ENCODE measurements around the gene CSNK1G3. TPM values are rescaled to one million over a fixed set of nuclear protein-coding genes. Genes with fewer than 3 reads are reported as not detected.

Gene CSNK1G3
- total RNA-seq, 1 experiment from 2014 or later = 48.3 TPM

GRCh38 chr5:123594434-123594833 lies 82.5 kb downstream of the CSNK1G3 start:
- H4K5ac ChIP-seq (ENCODE audit: insufficient read length, low read depth, low read length) = no peak overlapping the region
- no peak overlapping the region for H4K8ac ChIP-seq (replicated peaks; ENCODE audit: insufficient read length, low read depth, low read length)
- DNase-seq = no peak
- no peak overlapping the region for H3K27ac ChIP-seq (ENCODE audit: insufficient read length, low read depth, low read length)
- H3K4me3 Mint-ChIP-seq = no peak overlapping the region
- H2BK15ac ChIP-seq (ENCODE audit: low read depth, low read length) = no peak overlapping the region
- no peak overlapping the region for H2BK120ac ChIP-seq (ENCODE audit: low read depth, low read length, poor library complexity, severe bottlenecking)
- no peak overlapping the region for H3K27ac Mint-ChIP-seq
- no peak overlapping the region for H3K9ac ChIP-seq (ENCODE audit: extremely low read depth, insufficient read length, low read length)
- H3K4me1 Mint-ChIP-seq = no peaks in the 10 kb centered on the region
- no peak overlapping the region for H2BK5ac ChIP-seq (ENCODE audit: insufficient read length, low read length)
- no peak overlapping the region for H3K14ac ChIP-seq (ENCODE audit: insufficient read depth, low read length)
- no peaks in the 10 kb centered on the region for H3K79me1 ChIP-seq (ENCODE audit: insufficient read depth, low read depth, low read length, poor library complexity, severe bottlenecking)
- no peak for TF ChIP-seq CTCF (conservative IDR thresholded peaks at IDR 0.05)
- no peak overlapping the region for H2BK12ac ChIP-seq (ENCODE audit: insufficient read length, low read depth, low read length)
- no peak overlapping the region for H3K18ac ChIP-seq (ENCODE audit: insufficient read length, low read depth, low read length)
- H3K4ac ChIP-seq (ENCODE audit: low read depth, low read length) = no peak overlapping the region
- H3K27me3 ChIP-seq (ENCODE audit: insufficient read depth, low read length) = no peaks in the 10 kb centered on the region
- H3K36me3 Mint-ChIP-seq (ENCODE audit: insufficient read depth in 1 of 3, low read depth in 3 of 3) = peaks cover 9 to 20% (median 11%) of the 10 kb centered on the region in 3 experiments; a peak in 6 of 7 replicates
- H3K9me3 Mint-ChIP-seq = no peaks in the 10 kb centered on the region
- H3K27me3 Mint-ChIP-seq (ENCODE audit: low read depth) = no peaks in the 10 kb centered on the region
- H3K79me2 ChIP-seq (ENCODE audit: insufficient read depth, low read length) = no peaks in the 10 kb centered on the region
- H3T11ph ChIP-seq (ENCODE audit: low read length) = no peak overlapping the region
- H3K4me2 ChIP-seq (ENCODE audit: insufficient read depth, insufficient read length, low read length) = no peak overlapping the region
- H4K91ac ChIP-seq (ENCODE audit: insufficient read length, low read depth, low read length) = no peak overlapping the region
- no peaks in the 10 kb centered on the region for H3K23me2 ChIP-seq (ENCODE audit: insufficient read length, low read depth, low read length, poor library complexity, severe bottlenecking)
- H3K4me1 ChIP-seq (ENCODE audit: insufficient read depth, low read length) = no peaks in the 10 kb centered on the region
- no peak overlapping the region for H3K56ac ChIP-seq (ENCODE audit: insufficient read length, low read depth, low read length)
- H2AFZ ChIP-seq (ENCODE audit: low read length) = no peak overlapping the region
- no peak overlapping the region for H3K23ac ChIP-seq (ENCODE audit: insufficient read length, low read depth, low read length)
- no peaks in the 10 kb centered on the region for H3K9me3 ChIP-seq (ENCODE audit: control insufficient read depth, low read depth, low read length)
- no peaks in the 10 kb centered on the region for H4K20me1 ChIP-seq (ENCODE audit: control insufficient read depth, insufficient read depth, insufficient read length)
- no peak overlapping the region for H2BK20ac ChIP-seq (ENCODE audit: low read depth, low read length, poor library complexity, severe bottlenecking)
- no peak overlapping the region for H2AK5ac ChIP-seq (ENCODE audit: insufficient read length, low read length)

Measured in H9 (cell line).